ENCODE data around the gene LSAMP.
A peak's percentile ranks its signal among the peaks of the same experiment; 100 is the strongest.
"Not testable (repeated sequence)": the region's sequence is repeated elsewhere in the genome, so short reads cannot be mapped to it uniquely, and the experiment has no call there.

Gene LSAMP

GRCh38 chr3:115823083-115823482 lies 622.2 kb downstream of the LSAMP start:
- DNase-seq: no peak

- DNase-seq: no peak
Measured at GRCh38 chr3:115822579-115822978, 622.7 kb downstream of the LSAMP start.

GRCh38 chr3:115819785-115820384 lies 625.4 kb downstream of the LSAMP start:
- DNase-seq: peak; percentile 50 to 75

- peak; percentile 64 to 65 for DNase-seq
Measured at GRCh38 chr3:115814778-115815380, 630.4 kb downstream of the LSAMP start.

GRCh38 chr3:115814006-115814405 lies 631.3 kb downstream of the LSAMP start:
- DNase-seq: no peak

GRCh38 chr3:115808816-115809215 lies 636.5 kb downstream of the LSAMP start:
- no peak for DNase-seq

- DNase-seq: no peak
Measured at GRCh38 chr3:115808244-115808643, 637.0 kb downstream of the LSAMP start.

GRCh38 chr3:115806501-115806900 lies 638.8 kb downstream of the LSAMP start:
- no peak for DNase-seq

GRCh38 chr3:115805520-115805919 lies 639.8 kb downstream of the LSAMP start:
- no peak for DNase-seq

- DNase-seq: no peak
Measured at GRCh38 chr3:115804713-115805119, 640.6 kb downstream of the LSAMP start.

- DNase-seq: no peak
Measured at GRCh38 chr3:115804200-115804599, 641.1 kb downstream of the LSAMP start.

- DNase-seq: no peak
Measured at GRCh38 chr3:115803661-115804060, 641.6 kb downstream of the LSAMP start.

GRCh38 chr3:115800489-115801075 lies 644.7 kb downstream of the LSAMP start:
- no peak for DNase-seq

- not testable (repeated sequence) for DNase-seq
Measured at GRCh38 chr3:115800065-115800464, 645.2 kb downstream of the LSAMP start.

- no peak for DNase-seq
Measured at GRCh38 chr3:115792206-115792955, 652.9 kb downstream of the LSAMP start.

GRCh38 chr3:115791271-115792153 lies 653.8 kb downstream of the LSAMP start:
- DNase-seq: not testable (repeated sequence)

- DNase-seq: no peak
Measured at GRCh38 chr3:115790759-115791158, 654.5 kb downstream of the LSAMP start.

GRCh38 chr3:115789481-115789880 lies 655.8 kb downstream of the LSAMP start:
- no peak for DNase-seq

- DNase-seq: no peak
Measured at GRCh38 chr3:115788921-115789470, 656.3 kb downstream of the LSAMP start.

GRCh38 chr3:115787818-115788217 lies 657.5 kb downstream of the LSAMP start:
- no peak for DNase-seq

- no peak for DNase-seq
Measured at GRCh38 chr3:115785782-115786181, 659.5 kb downstream of the LSAMP start.

Data from NCI-H526 (cell line).